H1 (cell line): ENCODE results near the gene NRXN3. TPM values are rescaled to one million over a fixed set of nuclear protein-coding genes. Genes with fewer than 3 reads are reported as not detected.

Source experiments
- CTCF ChIA-PET: fragments of 300-600 bp; sonication (Branson Sonifier 250); formaldehyde crosslinking; loops from one replicate; lab custom pipeline; 2021; ENCODE audit not compliant: partially characterized antibody; lab: Charles Lee
- POLR2A ChIA-PET: fragments of 300-600 bp; sonication (Branson Sonifier 250); formaldehyde crosslinking; loops from one replicate; lab custom pipeline; 2021; ENCODE audit warnings: inconsistent platforms; ENCODE audit not compliant: partially characterized antibody; lab: Charles Lee
- DNase-seq, 2 experiments: peaks; one replicate each; pipeline versions ENCODE4 v3.0.0 to v3.0.0-alpha.2; 2010 to 2022; ENCODE audit warnings: low spot score in 2 of 2, low read depth in 1 of 2, mixed read lengths in 1 of 2
- FAIRE-seq: peaks from 2 replicates; lab custom pipeline; 2011; peaks lifted over from hg19 to GRCh38; lab: Jason Lieb, UNC
- H2AFZ ChIP-seq: 2 replicates; pipeline ENCODE4 v1.8.1; 2012; ENCODE audit warnings: low read length, inconsistent platforms
- H2AK5ac ChIP-seq: 2 replicates; pipeline ENCODE4 v1.6.1; 2013; ENCODE audit warnings: low read depth, low read length
- H2BK120ac ChIP-seq: replicated peaks from 2 replicates; pipeline ENCODE3; 2013; ENCODE audit warnings: low read depth, low read length, inconsistent platforms
- H2BK12ac ChIP-seq: 2 replicates; pipeline ENCODE4 v1.6.1; 2013; ENCODE audit warnings: low read depth, low read length
- H2BK15ac ChIP-seq: 2 replicates; pipeline ENCODE4 v1.6.1; 2013; ENCODE audit warnings: low read length
- H2BK20ac ChIP-seq: 2 replicates; pipeline ENCODE4 v1.6.1; 2013; ENCODE audit warnings: low read length
- H2BK5ac ChIP-seq: 2 replicates; pipeline ENCODE4 v1.6.1; 2013; ENCODE audit warnings: low read depth, low read length
- H3K14ac ChIP-seq: 2 replicates; pipeline ENCODE4 v1.6.1; 2013; ENCODE audit warnings: inconsistent platforms; ENCODE audit not compliant: insufficient read length
- H3K18ac ChIP-seq: 2 replicates; pipeline ENCODE4 v1.6.1; 2013; ENCODE audit warnings: low read length; ENCODE audit errors: extremely low read depth
- H3K23ac ChIP-seq: 2 replicates; pipeline ENCODE4 v1.6.1; 2013; ENCODE audit warnings: inconsistent platforms; ENCODE audit not compliant: insufficient read length
- H3K23me2 ChIP-seq: 2 replicates; pipeline ENCODE4 v1.6.1; 2013; ENCODE audit warnings: low read depth, low read length
- H3K27ac ChIP-seq: 2 replicates; pipeline ENCODE4 v1.6.1; 2011; ENCODE audit warnings: low read depth, low read length, inconsistent platforms
- H3K27me3 ChIP-seq, 4 experiments: replicated peaks in 1 of 4; 1 replicate in 1 of 4; 2 replicates in 3 of 4; pipeline versions ENCODE4 v1.6.1 to v1.8.1; 2011 to 2013; ENCODE audit warnings: low read length in 3 of 4, mild to moderate bottlenecking in 3 of 4, inconsistent platforms in 2 of 4, mixed read lengths in 2 of 4, moderate library complexity in 1 of 4; ENCODE audit not compliant: control insufficient read depth in 3 of 4, insufficient read depth in 3 of 4; ENCODE audit errors: extremely low read depth in 1 of 4
- H3K36me3 ChIP-seq, 4 experiments: 2 replicates each; pipeline versions ENCODE4 v1.6.1 to v1.8.1; 2011 to 2013; ENCODE audit warnings: mild to moderate bottlenecking in 4 of 4, low read length in 3 of 4, moderate library complexity in 2 of 4, control low read depth in 1 of 4, inconsistent platforms in 1 of 4; ENCODE audit not compliant: insufficient read depth in 4 of 4, control insufficient read depth in 2 of 4
- H3K4ac ChIP-seq: replicated peaks from 2 replicates; pipeline ENCODE3; 2013; ENCODE audit warnings: low read length, low read depth, mixed read lengths, inconsistent platforms; ENCODE audit not compliant: insufficient read length
- H3K4me1 ChIP-seq, 4 experiments: replicated peaks in 1 of 4; 1 replicate in 1 of 4; 2 replicates in 3 of 4; pipeline versions ENCODE4 v1.6.1 to v1.8.1; 2011 to 2013; ENCODE audit warnings: low read length in 3 of 4, inconsistent platforms in 2 of 4, mixed read lengths in 1 of 4; ENCODE audit not compliant: insufficient read depth in 4 of 4, control insufficient read depth in 3 of 4
- H3K4me2 ChIP-seq, 2 experiments: 2 replicates each; pipeline versions ENCODE4 v1.6.1 to v1.8.1; 2011 to 2013; ENCODE audit warnings: low read depth in 2 of 2, low read length in 2 of 2, control low read depth in 1 of 2, inconsistent platforms in 1 of 2, mild to moderate bottlenecking in 1 of 2; ENCODE audit not compliant: insufficient read depth in 1 of 2
- H3K4me3 ChIP-seq, 4 experiments: fragments of 200-600, 300-600 bp in 1 of 4; sonication (generic), shearing (Covaris generic), sonication (Bioruptor Twin) in 1 of 4; 2 replicates each; pipeline versions ENCODE4 v1.5.1 to v1.8.1; 2011 to 2016; ENCODE audit warnings: low read length in 4 of 4, low read depth in 3 of 4, control low read depth in 2 of 4, inconsistent platforms in 2 of 4, mild to moderate bottlenecking in 2 of 4, mixed read lengths in 1 of 4, moderate library complexity in 1 of 4; ENCODE audit not compliant: insufficient read depth in 2 of 4; ENCODE audit errors: extremely low read depth in 1 of 4
- H3K56ac ChIP-seq: replicated peaks from 2 replicates; pipeline ENCODE3; 2013; ENCODE audit warnings: low read depth, mild to moderate bottlenecking, mixed read lengths, low read length, inconsistent platforms; ENCODE audit not compliant: insufficient read length
- H3K79me1 ChIP-seq: 2 replicates; pipeline ENCODE4 v1.6.1; 2013; ENCODE audit warnings: low read depth, low read length, control low read depth
- H3K79me2 ChIP-seq, 2 experiments: 2 replicates each; pipeline versions ENCODE4 v1.6.1 to v1.8.1; 2012 to 2013; ENCODE audit warnings: low read length in 2 of 2, mild to moderate bottlenecking in 2 of 2, inconsistent platforms in 1 of 2; ENCODE audit not compliant: insufficient read depth in 2 of 2, control insufficient read depth in 1 of 2
- H3K9ac ChIP-seq, 4 experiments: replicated peaks in 1 of 4; 1 replicate in 1 of 4; 2 replicates in 3 of 4; pipeline versions ENCODE4 v1.6.1 to v1.8.1; 2011 to 2013; ENCODE audit warnings: low read depth in 3 of 4, low read length in 3 of 4, control low read depth in 2 of 4, mild to moderate bottlenecking in 2 of 4, moderate library complexity in 2 of 4, inconsistent platforms in 1 of 4; ENCODE audit errors: extremely low read depth in 1 of 4
- H3K9me3 ChIP-seq, 2 experiments: 2 replicates each; pipeline versions ENCODE4 v1.6.1 to v1.8.1; 2012 to 2013; ENCODE audit warnings: mild to moderate bottlenecking in 2 of 2, moderate library complexity in 2 of 2, control low read depth in 1 of 2, inconsistent platforms in 1 of 2, low read depth in 1 of 2, low read length in 1 of 2, mixed read lengths in 1 of 2; ENCODE audit not compliant: insufficient read depth in 2 of 2
- H4K20me1 ChIP-seq, 2 experiments: replicated peaks in 1 of 2; 2 replicates each; pipeline versions ENCODE3 to v1.8.1; 2011 to 2013; ENCODE audit warnings: inconsistent platforms in 2 of 2, low read length in 2 of 2, mild to moderate bottlenecking in 1 of 2; ENCODE audit not compliant: insufficient read depth in 2 of 2, control insufficient read depth in 1 of 2
- H4K5ac ChIP-seq: 2 replicates; pipeline ENCODE4 v1.6.1; 2013; ENCODE audit warnings: low read length, low read depth, mixed read lengths, inconsistent platforms; ENCODE audit not compliant: insufficient read length
- H4K8ac ChIP-seq: 2 replicates; pipeline ENCODE4 v1.8.0; 2013; ENCODE audit warnings: mild to moderate bottlenecking, moderate library complexity, low read length, inconsistent platforms; ENCODE audit not compliant: insufficient read depth; ENCODE audit errors: extremely low read depth
- H4K91ac ChIP-seq: replicated peaks from 2 replicates; pipeline ENCODE3; 2013; ENCODE audit warnings: low read length, mixed read lengths, inconsistent platforms; ENCODE audit not compliant: insufficient read length
- ATF3 ChIP-seq: IDR thresholded peaks from 2 replicates; pipeline ENCODE4 v1.6.1; 2011; ENCODE audit warnings: low read depth, mild to moderate bottlenecking, low read length; ENCODE audit not compliant: insufficient read depth
- BACH1 ChIP-seq: IDR thresholded peaks from 2 replicates; pipeline ENCODE4 v1.6.1; 2012; ENCODE audit warnings: low read length, improper control_type of control experiment
- CHD2 ChIP-seq: IDR thresholded peaks from 2 replicates; pipeline ENCODE4 v1.6.1; 2012; ENCODE audit warnings: low read length, improper control_type of control experiment
- GABPA ChIP-seq: IDR thresholded peaks from 2 replicates; pipeline ENCODE4 v1.6.1; 2011; ENCODE audit warnings: mild to moderate bottlenecking, low read length, moderate library complexity, borderline replicate concordance; ENCODE audit not compliant: insufficient read depth
- GTF2F1 ChIP-seq: IDR thresholded peaks from 2 replicates; pipeline ENCODE4 v1.6.1; 2012; ENCODE audit warnings: low read depth, low read length, improper control_type of control experiment, borderline replicate concordance
- POLR2A ChIP-seq, 2 experiments: IDR thresholded peaks; 1 replicate in 1 of 2; 2 replicates in 1 of 2; pipeline ENCODE4 v1.6.1; 2011; ENCODE audit warnings: low read depth in 2 of 2, low read length in 2 of 2, mild to moderate bottlenecking in 2 of 2; ENCODE audit errors: control extremely low read depth in 1 of 2
- WGBS, 2 experiments: shearing (Covaris generic) in 1 of 2; methylation state at CpG; one replicate each; pipeline versions ENCODE4 v1.1.6 to v1.1.7; 2013 to 2015; ENCODE audit warnings: low lambda C conversion rate in 2 of 2, mixed read lengths in 2 of 2, inconsistent platforms in 1 of 2, low coverage in 1 of 2, missing lambda C conversion rate in 1 of 2; ENCODE audit not compliant: insufficient replicate concordance in 2 of 2, insufficient coverage in 1 of 2, insufficient read length in 1 of 2; ENCODE audit errors: extremely low coverage in 1 of 2, missing lambda C conversion rate in 1 of 2; 5-methylcytosine and 5-hydroxymethylcytosine counted together
- polyA plus RNA-seq, 7 experiments: library from polyadenylated mRNA; depleted of rRNA in 3 of 7; stranded (reverse) in 5 of 7; unstranded in 2 of 7; fragments of >200 nt in 5 of 7; fragments of 200-250 nt in 2 of 7; gene quantifications; 1 replicate in 5 of 7; 2 replicates in 1 of 7; 4 replicates in 1 of 7; pipeline versions ENCODE4 v1.2.1 to v1.2.3, GENCODE V29; 2011 to 2013; ENCODE audit warnings: missing spikeins in 2 of 7, mixed read lengths in 2 of 7
- total RNA-seq: library from RNA; stranded (reverse); fragmentation: NEBNext Ultra II Directional; extraction: Animal tissue kit (Norgen Biotek cat#: 25700); gene quantifications from 2 replicates; pipeline ENCODE4 v1.2.1, GENCODE V29; 2021

The NRXN3 gene
- total and polyA plus RNA-seq, 2 of the 8 experiments (the other 6 are each of a cell fraction or from before 2014, with no cell fraction given), result 2.6 to 4.1 TPM

GRCh38 chr14:79702197-79702596 is 1532.0 kb downstream of the NRXN3 start:
- Histone ChIP-seq H2BK15ac (no peak overlapping the region), H3K23me2 (no peaks in the 10 kb centered on the region), H3K4me2 (no peak overlapping the region), H3K79me2 (no peaks in the 10 kb centered on the region), H3K4ac (no peak overlapping the region), H3K18ac (no peak overlapping the region), H3K23ac (no peak overlapping the region), H3K4me1 (no peaks in the 10 kb centered on the region), H3K79me1 (no peaks in the 10 kb centered on the region), H2BK5ac (no peak overlapping the region), H2BK20ac (no peak overlapping the region), H3K4me3 (no peak overlapping the region), H2BK120ac (no peak overlapping the region), H3K27me3 (no peaks in the 10 kb centered on the region), H3K14ac (no peak overlapping the region), H3K9me3 (no peaks in the 10 kb centered on the region), H4K20me1 (no peaks in the 10 kb centered on the region), H3K27ac (no peak overlapping the region), H4K8ac (no peak overlapping the region), H2AK5ac (no peak overlapping the region), H4K5ac (no peak overlapping the region), H3K9ac (no peak overlapping the region; a peak in 1 of 7 replicates), H4K91ac (no peak overlapping the region), H2AFZ (no peak overlapping the region), H3K36me3 (no peaks in the 10 kb centered on the region), H2BK12ac (no peak overlapping the region), H3K56ac (no peak overlapping the region)
- DNase-seq, result no peak
- CTCF ChIA-PET, result interaction anchor here (0.7 kb wide), 1 partner anchor 35 kb away, joined by 4 read pairs; no protein-coding TSS in a partner anchor
- POLR2A ChIA-PET, result no interaction called here
- no peak for TF ChIP-seq GTF2F1
- no peak for TF ChIP-seq ATF3
- TF ChIP-seq CHD2, result no peak
- TF ChIP-seq GABPA, result no peak
- no peak for TF ChIP-seq BACH1
- TF ChIP-seq POLR2A (IDR thresholded peaks at IDR 0.05; ENCODE audit: control extremely low read depth in 1 of 2, low read depth in 2 of 2, low read length in 2 of 2), result no peak
- FAIRE-seq, result no peak
- 90% methylated on average over 1 of the region's 1 CpG; no CpG with 5 or more reads in 1 of the 2 experiments for WGBS, 2 experiments
